Sigmoid colon (tissue), 4 donors: ENCODE data around the gene DENND5B.

Experiments
- CTCF ChIP-seq, 4 experiments: fragments of 450-650 bp in 3 of 4; fragments of 200-600 bp in 1 of 4; IDR thresholded peaks; one replicate each; pipeline ENCODE4 v1.5.1; 2016 to 2019; ENCODE audit warnings: antibody characterized with exemption in 4 of 4, mild to moderate bottlenecking in 3 of 4, moderate library complexity in 2 of 4
- POLR2A ChIP-seq, 2 donors: fragments of 450-650 bp; IDR thresholded peaks; one replicate each; pipeline ENCODE4 v1.6.1; 2016; ENCODE audit warnings: antibody characterized with exemption in 2 of 2, mild to moderate bottlenecking in 2 of 2, moderate library complexity in 2 of 2
- POLR2AphosphoS5 ChIP-seq, 4 donors: sonication (generic); formaldehyde crosslinking; IDR thresholded peaks; one replicate each; pipeline ENCODE4 v1.6.1; 2017; ENCODE audit warnings: antibody characterized with exemption in 4 of 4

- TF ChIP-seq CTCF (IDR thresholded peaks at IDR 0.05) (no peak), POLR2AphosphoS5 (IDR thresholded peaks at IDR 0.05) (no peak), POLR2A (IDR thresholded peaks at IDR 0.05) (no peak)
These were observed 6.2 kb downstream of the DENND5B start for GRCh38 chr12:31584782-31585181.
